Thyroid gland (tissue), 4 donors: ENCODE data around the gene FAM168A.

Source experiments
- CTCF ChIP-seq, 6 experiments: fragments of 200-600 bp in 3 of 6; fragments of 450-650 bp in 3 of 6; sonication (generic) in 3 of 6; IDR thresholded peaks; one replicate each; pipeline ENCODE4 v1.5.1; 2016 to 2019; ENCODE audit warnings: antibody characterized with exemption in 6 of 6, mild to moderate bottlenecking in 2 of 6, inconsistent platforms in 1 of 6, moderate library complexity in 1 of 6
- POLR2A ChIP-seq, 2 donors: fragments of 450-650 bp; IDR thresholded peaks; one replicate each; pipeline ENCODE4 v1.6.1; 2017; ENCODE audit warnings: antibody characterized with exemption in 2 of 2, mild to moderate bottlenecking in 2 of 2, moderate library complexity in 1 of 2

- no peak for TF ChIP-seq CTCF (IDR thresholded peaks at IDR 0.05)
- TF ChIP-seq POLR2A (IDR thresholded peaks at IDR 0.05): no peak
Observed at GRCh38 chr11:73539506-73540084, 58.3 kb downstream of the FAM168A start.
